GM19324 (cell line): ENCODE data around the gene CD99.

Source experiments
- ATAC-seq: cut with Tn5 transposase; IDR thresholded peaks from one replicate; pipeline ENCODE4 v1.9.1; 2021; ENCODE audit warnings: mild to moderate bottlenecking, moderate library complexity; ENCODE audit not compliant: unreplicated experiment, low FRiP score

The CD99 gene

DNA sequence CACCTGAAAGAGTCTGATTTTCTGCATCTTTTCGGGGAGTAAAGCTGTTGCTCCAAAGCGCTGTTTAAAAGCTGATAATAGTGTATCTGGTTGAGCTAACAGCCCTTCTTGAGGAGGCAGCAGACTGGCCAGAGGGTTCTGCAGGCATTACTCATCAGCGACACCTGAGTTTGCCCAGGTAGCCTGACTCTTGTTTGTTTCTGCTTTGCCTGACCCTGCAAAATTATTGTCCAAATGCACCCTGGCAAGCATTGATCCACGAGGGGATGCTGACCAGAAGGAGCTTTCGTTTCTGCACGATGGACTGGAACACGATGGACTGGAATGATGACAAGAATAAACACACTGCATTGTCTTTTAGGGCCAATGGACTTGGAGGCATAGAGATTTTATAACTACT is 6.2 kb downstream of the CD99 start:
- no peak for ATAC-seq

- no peak for ATAC-seq
Observed at GRCh38 chrX:2697741-2698299, 6.7 kb downstream of the CD99 start.

- no peak for ATAC-seq
Observed at GRCh38 chrX:2698604-2699003, 7.5 kb downstream of the CD99 start.

- no peak for ATAC-seq
Observed at GRCh38 chrX:2699959-2700358, 8.9 kb downstream of the CD99 start.

- no peak for ATAC-seq
Observed at GRCh38 chrX:2700405-2701320, 9.6 kb downstream of the CD99 start.

- peak; percentile 44 for ATAC-seq
Observed at GRCh38 chrX:2701600-2701999, 10.5 kb downstream of the CD99 start.

GRCh38 chrX:2703991-2704369 is 12.9 kb downstream of the CD99 start:
- ATAC-seq = no peak

DNA sequence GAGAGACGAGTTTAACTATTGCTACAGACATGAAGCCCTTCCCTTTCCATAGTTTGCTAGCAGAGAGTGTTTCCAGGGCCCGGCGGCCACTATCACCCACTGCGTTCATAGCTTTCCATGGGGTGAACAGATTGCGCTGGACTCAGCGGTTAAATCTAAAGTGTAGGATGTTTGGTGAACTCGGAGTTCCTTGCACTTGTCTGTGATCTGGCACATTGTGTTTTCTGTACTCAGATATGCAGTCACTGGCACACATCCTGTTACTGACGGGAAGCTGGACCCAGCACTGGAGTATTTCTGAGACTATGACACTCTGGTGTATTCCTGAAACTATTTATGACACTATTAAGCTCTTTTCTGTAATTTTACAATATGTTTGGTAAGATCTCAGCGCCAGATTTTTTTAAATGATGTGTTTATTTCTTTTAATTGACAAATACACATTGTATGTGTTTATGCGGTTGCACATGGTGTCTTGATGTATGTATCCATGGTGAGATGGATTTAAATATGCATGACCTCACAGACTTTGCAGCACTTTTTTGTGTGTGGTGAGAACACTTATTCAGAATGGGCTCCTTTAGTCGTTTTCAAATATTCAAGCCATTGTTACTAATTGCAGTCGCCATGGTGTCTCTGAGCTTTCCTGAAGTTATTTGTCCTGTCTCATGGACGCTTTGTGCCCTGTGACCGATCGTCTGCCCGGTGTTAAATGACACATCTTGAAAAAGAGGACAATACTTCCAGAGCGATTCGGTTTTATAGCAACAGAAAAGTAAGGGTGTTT is 14.1 kb downstream of the CD99 start:
- no peak for ATAC-seq

- ATAC-seq = peak; percentile 93
Observed at GRCh38 chrX:2707334-2707760, 16.3 kb downstream of the CD99 start.

DNA sequence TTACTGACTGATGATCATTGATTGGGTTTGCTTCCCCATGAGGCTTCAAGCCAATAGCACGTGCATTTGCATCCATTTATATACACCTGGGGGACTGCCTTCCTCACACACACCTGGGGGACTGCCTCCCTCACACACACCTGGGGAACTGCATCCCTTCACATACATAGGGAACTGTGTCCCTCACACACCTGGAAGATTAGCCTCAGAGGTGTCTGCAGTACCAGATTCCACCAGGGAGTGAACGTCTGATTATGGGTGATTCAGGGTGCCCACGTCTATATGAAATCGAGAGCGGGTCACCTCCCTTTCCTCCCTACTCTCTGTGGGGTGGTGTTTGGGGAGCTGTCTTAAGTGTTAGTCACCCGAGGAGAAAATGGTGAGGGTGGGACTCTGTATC is 16.9 kb downstream of the CD99 start:
- no peak for ATAC-seq

GRCh38 chrX:2708592-2709188 is 17.6 kb downstream of the CD99 start:
- ATAC-seq = no peak

- ATAC-seq = no peak
Observed at GRCh38 chrX:2709556-2709955, 18.5 kb downstream of the CD99 start.

DNA sequence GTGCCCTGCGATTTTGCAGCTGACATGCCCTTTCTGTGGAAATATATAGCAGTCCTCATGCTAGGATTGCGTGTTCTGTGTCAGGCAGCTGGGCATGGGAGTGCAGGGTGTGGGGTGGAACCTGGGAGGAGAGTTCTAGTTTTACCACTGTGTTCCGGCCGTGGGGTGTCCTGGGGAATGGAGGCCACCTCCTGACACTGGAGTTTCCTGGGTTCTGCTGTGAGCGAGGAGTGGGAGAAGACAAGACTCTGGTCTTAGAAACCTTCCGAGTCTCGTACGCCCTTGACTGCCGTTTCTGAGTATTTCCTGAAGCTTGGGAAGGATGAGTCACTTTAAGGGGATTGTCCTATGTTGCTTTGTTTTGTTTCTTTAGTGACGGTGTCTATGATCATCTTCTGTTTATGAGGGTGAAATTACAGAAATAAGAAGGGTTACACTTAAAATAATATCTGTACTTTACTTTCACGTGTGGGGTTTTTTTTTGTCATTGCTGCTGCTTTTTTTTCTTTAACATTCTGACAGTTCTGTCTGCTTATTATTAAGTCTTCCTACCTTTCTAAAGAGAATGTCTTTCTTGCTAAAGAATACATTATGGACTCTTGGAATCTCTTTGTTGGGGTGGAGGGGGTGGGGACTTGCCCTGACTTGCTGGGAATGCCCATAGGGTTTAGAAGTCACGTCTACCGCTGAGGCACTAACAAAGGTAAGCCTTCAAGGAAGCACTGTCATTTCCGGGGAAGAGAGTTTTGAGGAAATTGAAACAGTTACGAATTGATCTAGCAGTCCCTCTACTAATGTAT is 19.1 kb downstream of the CD99 start:
- ATAC-seq = no peak

- no peak for ATAC-seq
Observed at GRCh38 chrX:2711441-2711840, 20.3 kb downstream of the CD99 start.

DNA sequence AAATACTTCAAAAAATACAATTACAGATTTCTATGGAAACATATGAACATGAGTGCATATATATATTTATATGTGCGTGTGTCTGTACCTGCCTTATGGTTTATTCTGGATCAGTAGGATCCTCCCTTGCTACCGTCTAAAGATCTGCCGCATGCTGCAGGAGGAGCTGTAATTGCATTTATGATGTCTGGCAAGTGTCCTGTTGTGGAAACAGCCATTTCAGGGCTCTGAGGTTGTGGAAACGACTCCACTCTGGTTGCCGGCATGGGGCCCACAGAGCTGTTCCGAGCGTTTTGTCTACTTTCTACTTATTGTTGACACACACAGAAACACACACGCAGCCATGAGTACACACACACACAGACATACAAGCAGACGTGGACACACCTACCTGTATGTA is 21.3 kb downstream of the CD99 start:
- no peak for ATAC-seq

DNA sequence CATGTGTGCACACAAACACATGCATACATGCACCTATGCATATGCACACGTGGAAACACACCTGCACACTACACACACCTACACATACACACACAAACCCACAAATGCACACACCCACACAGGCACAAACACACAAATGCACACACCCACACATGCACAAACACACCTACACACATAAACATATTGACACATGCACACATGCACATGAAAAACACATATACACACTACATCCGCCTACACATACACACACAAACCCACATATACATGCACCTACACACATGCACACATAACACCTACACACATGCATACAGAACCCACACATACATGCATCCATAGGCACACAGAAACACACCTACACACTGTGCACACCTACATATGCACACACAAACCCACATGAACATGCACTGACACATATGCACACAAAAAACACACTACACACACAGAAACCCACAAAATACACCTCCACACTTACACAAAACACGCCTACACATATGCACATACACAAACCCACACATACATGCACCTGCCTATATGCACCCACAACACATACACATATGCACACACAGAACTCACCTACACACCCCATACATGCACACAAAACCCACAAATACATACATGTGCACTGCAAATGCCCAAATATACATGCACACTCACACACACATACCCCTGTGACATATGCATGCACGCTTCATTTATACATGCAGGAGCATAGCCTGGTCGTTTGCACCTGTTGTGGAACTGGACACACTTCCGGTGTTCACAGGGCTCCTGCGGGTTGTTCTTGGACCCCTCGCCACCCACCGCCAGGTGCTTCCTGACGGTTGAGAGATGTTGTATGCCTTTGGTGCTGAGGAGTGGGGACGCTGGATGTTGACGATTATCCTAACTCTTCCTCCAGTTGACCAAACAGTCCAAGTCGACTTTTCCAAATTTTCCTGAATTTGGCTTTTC is 22.1 kb downstream of the CD99 start:
- no peak for ATAC-seq

DNA sequence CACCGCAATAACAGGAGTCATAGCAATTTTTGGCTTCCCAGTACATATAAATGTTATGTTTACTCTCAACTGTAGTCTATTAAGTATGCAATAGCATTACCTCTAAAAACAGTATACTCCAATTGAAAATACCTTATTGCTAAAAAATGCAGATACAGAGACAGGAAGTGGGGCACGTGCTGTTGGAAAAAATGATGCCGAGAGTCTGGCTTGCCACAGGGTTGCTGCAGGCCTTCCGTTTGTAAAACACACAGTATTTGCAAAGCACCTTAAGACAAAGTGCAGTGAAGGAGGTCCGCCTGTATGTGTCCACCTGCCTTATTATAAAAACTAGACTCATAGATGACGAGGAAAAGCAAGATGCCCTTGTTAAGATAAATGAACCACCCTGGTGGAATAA is 23.5 kb downstream of the CD99 start:
- ATAC-seq = no peak

DNA sequence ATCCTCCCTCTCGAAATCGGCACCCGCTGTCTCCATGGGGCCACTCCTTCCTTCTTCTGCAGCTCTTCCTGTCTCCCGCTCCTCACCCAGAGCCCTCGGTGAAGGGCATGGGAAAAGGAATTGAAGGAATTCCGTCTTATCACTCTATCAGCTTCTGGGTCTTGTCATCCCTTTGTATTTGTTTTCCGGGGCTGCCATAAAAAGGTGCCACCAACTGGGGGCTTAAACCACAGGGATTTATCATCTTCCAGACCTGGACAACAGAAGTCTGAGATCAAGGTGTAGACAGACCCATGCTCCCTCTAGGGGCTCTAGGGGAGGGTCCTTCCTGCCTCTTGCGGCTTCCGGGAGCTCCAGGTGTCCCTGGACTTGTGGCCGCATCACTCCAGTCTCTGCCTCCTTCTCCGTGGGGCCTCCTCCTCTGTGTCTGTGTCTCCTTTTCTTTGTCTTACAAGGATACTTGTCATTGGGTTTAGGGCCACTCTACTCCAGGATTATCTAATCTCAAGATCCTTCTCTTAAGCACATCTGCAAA is 24.0 kb downstream of the CD99 start:
- ATAC-seq = no peak

GRCh38 chrX:2717312-2717711 is 26.2 kb downstream of the CD99 start:
- no peak for ATAC-seq
